ENCODE results near the gene CDC42EP1. TPM values are rescaled to one million over a fixed set of nuclear protein-coding genes. Genes with fewer than 3 reads are reported as not detected.

Gene CDC42EP1
- total and polyA plus RNA-seq, 2 donors (not counting 3 experiments of a cell fraction or from before 2014, with no cell fraction given) = 82.2 to 141 TPM

DNA sequence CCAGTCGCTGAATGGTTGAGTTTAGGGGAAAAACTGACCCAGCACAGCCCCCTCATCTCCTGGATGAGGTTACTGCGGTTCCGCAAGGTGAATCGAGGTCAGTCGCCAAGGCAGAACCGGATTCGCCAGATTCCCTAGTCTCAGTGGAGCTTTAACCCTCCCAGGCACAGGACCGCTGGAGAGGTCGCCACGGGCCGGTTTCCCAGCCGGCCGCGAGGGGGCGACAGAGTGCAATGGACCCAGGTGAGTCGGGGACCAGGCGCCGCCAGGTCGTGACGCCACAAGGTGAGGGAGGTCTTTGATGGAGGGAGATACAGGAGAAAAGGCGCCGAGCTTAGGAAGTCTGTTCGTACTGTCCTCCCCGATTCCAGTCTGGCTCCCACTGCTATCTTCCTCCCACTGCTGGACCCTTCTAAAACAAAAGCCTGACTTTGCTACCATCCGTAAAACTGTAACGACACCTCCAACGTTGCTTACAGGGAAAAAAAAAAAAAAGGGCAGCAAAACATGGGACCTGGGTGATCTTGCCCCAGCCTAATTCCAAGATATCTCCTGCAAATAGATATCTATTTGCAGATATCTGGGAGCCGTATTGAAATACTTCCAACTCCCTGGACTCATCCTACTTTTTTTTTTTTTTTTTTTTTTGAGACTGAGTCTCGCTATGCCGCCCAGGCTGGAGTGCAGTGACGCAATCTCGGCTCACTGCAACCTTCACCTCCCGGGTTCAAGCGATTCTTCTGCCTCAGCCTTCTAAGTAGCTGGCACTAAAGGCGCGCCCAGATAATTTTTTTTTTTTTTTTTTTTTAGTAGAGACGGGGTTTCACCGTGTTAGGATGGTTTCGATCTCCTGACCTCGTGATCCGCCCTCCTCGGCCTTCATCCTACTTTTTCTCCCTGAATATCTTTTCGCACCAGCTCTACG is 47.0 kb downstream of the CDC42EP1 start:
- Histone ChIP-seq H3K79me2 (ENCODE audit: control insufficient read depth, insufficient read depth, low read length) (peaks cover 24% of the 10 kb centered on the region), H3K27ac (ENCODE audit: insufficient read depth, low read depth, low read length) (no peak overlapping the region), H4K20me1 (replicated peaks; ENCODE audit: control insufficient read depth, extremely low read depth, insufficient read depth, low read length) (no peaks in the 10 kb centered on the region), H3K9me1 (replicated peaks; ENCODE audit: control insufficient read depth, extremely low read depth, insufficient read depth, low read length) (no peaks in the 10 kb centered on the region), H3K4me1 (ENCODE audit: control insufficient read depth, extremely low read depth, insufficient read depth, low read length) (peaks cover 19% of the 10 kb centered on the region), H3K4me3 (replicated peaks in 1 of 3; ENCODE audit: insufficient read depth in 1 of 3, low read depth in 1 of 3, low read length in 3 of 3) (peak overlapping the region in 2 of 3 experiments; percentile 9 to 39), H2AFZ (ENCODE audit: low read depth, low read length) (peak overlapping the region; percentile 73), H3K9me3 (replicated peaks; ENCODE audit: control insufficient read depth, insufficient read depth, low read length) (no peaks in the 10 kb centered on the region), H3K27me3 (ENCODE audit: control insufficient read depth in 2 of 2, insufficient read depth in 2 of 2, low read length in 2 of 2) (peaks cover 0 to 7% of the 10 kb centered on the region in 2 experiments), H3K9ac (replicated peaks; ENCODE audit: extremely low read depth, insufficient read depth, low read length) (no peak overlapping the region), H3K4me2 (ENCODE audit: insufficient read depth, low read length) (peak overlapping the region; percentile 92), H3K36me3 (ENCODE audit: control insufficient read depth in 2 of 2, extremely low read depth in 1 of 2, insufficient read depth in 2 of 2, low read length in 2 of 2) (no peaks in the 10 kb centered on the region)
- FAIRE-seq (peak; percentile 90), DNase-seq (ENCODE audit: low read depth, low spot score) (peak; percentile 73)
- TF ChIP-seq MYC (IDR thresholded peaks at IDR 0.05; ENCODE audit: low read depth, low read length) = no peak
- TF ChIP-seq, protein P1, sequence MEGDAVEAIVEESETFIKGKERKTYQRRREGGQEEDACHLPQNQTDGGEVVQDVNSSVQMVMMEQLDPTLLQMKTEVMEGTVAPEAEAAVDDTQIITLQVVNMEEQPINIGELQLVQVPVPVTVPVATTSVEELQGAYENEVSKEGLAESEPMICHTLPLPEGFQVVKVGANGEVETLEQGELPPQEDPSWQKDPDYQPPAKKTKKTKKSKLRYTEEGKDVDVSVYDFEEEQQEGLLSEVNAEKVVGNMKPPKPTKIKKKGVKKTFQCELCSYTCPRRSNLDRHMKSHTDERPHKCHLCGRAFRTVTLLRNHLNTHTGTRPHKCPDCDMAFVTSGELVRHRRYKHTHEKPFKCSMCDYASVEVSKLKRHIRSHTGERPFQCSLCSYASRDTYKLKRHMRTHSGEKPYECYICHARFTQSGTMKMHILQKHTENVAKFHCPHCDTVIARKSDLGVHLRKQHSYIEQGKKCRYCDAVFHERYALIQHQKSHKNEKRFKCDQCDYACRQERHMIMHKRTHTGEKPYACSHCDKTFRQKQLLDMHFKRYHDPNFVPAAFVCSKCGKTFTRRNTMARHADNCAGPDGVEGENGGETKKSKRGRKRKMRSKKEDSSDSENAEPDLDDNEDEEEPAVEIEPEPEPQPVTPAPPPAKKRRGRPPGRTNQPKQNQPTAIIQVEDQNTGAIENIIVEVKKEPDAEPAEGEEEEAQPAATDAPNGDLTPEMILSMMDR (IDR thresholded peaks at IDR 0.05; ENCODE audit: extremely low read depth in 1 of 2, insufficient read depth in 1 of 2, low read depth in 1 of 2, low read length in 2 of 2) = peak; percentile 99 to 100
- POLR2A ChIA-PET = interaction anchor here (0.5 to 0.7 kb wide), 3 partner anchors 14 to 61 kb away, joined by 3 to 10 read pairs (median 3); no protein-coding TSS in a partner anchor
- no TSS peak for BruUV-seq (replicated peaks)
- dilution Hi-C loops (cut with MboI; ENCODE audit: extremely low pct_ligation_motif_present, low sequenced_read_pairs) (no loop called here), intact Hi-C loops (cut with micrococcal nuclease) (loop anchor here (5.0 kb wide), 1 partner anchor 140 kb away; no protein-coding TSS in a partner anchor)
- CTCF ChIA-PET = interaction anchor here (0.6 to 5.7 kb wide), 49 partner anchors 9 to 347 kb away, joined by 3 to 92 read pairs (median 5); partner anchors contain the start of genes LGALS1, LGALS2, NOL12 and PDXP

All from endothelial cell of umbilical vein (primary cell).